IMR-90 (cell line): Measurements from ENCODE around the gene ELAVL4. TPM values are rescaled to one million over a fixed set of nuclear protein-coding genes. Genes with fewer than 3 reads are reported as not detected.

Experiments
- ATAC-seq: fragments of 200-7000 bp; cut with Tn5 transposase; 2 replicates; pipeline ENCODE4 v1.9.1; 2020; ENCODE audit warnings: low read depth, mild to moderate bottlenecking, moderate library complexity
- BruUV-seq: library from RNA; stranded (reverse); fragments of 400-500 nt; replicated peaks from 2 replicates; lab custom pipeline; 2021; lab: Mats Ljungman, UMichigan
- CTCF ChIA-PET: fragments of 300-600 bp; formaldehyde crosslinking; extraction: SDS; loops from one replicate; lab custom pipeline; 2021; ENCODE audit warnings: antibody characterized with exemption; lab: Yijun Ruan, JAX
- POLR2A ChIA-PET: fragments of 300-600 bp; sonication (Branson Sonifier 250); formaldehyde crosslinking; loops from one replicate; lab custom pipeline; 2022; ENCODE audit warnings: antibody characterized with exemption; ENCODE audit not compliant: unreplicated experiment; lab: Charles Lee
- DNase-seq: peaks from one replicate; pipeline ENCODE4 v3.0.0; 2013
- H2AFZ ChIP-seq: replicated peaks from 2 replicates; pipeline ENCODE3; 2013; ENCODE audit warnings: low read length, mild to moderate bottlenecking; ENCODE audit not compliant: poor library complexity
- H2AK5ac ChIP-seq: 2 replicates; pipeline ENCODE4 v1.6.1; 2013; ENCODE audit warnings: low read depth, low read length, inconsistent platforms
- H2AK9ac ChIP-seq: replicated peaks from 2 replicates; pipeline ENCODE3; 2013; ENCODE audit warnings: mild to moderate bottlenecking, low read depth, low read length, moderate library complexity; ENCODE audit not compliant: poor library complexity
- H2BK120ac ChIP-seq: 2 replicates; pipeline ENCODE4 v1.6.1; 2013; ENCODE audit warnings: low read depth, low read length, inconsistent platforms
- H2BK15ac ChIP-seq: 3 replicates; pipeline ENCODE4 v1.6.1; 2013; ENCODE audit warnings: low read depth, low read length, inconsistent platforms
- H2BK20ac ChIP-seq: 2 replicates; pipeline ENCODE4 v1.6.1; 2013; ENCODE audit warnings: low read depth, mild to moderate bottlenecking, inconsistent platforms, low read length, moderate library complexity
- H2BK5ac ChIP-seq: 2 replicates; pipeline ENCODE4 v1.6.1; 2013; ENCODE audit warnings: mild to moderate bottlenecking, low read depth, low read length, inconsistent platforms; ENCODE audit not compliant: poor library complexity, severe bottlenecking
- H3K14ac ChIP-seq: replicated peaks from 2 replicates; pipeline ENCODE4 v1.6.1; 2013; ENCODE audit warnings: low read depth, low read length, inconsistent platforms
- H3K18ac ChIP-seq: 2 replicates; pipeline ENCODE4 v1.6.1; 2013; ENCODE audit warnings: low read depth, low read length, control low read depth
- H3K23ac ChIP-seq: 2 replicates; pipeline ENCODE4 v1.6.1; 2013; ENCODE audit warnings: low read depth, low read length, inconsistent platforms
- H3K27ac ChIP-seq: 2 replicates; pipeline ENCODE4 v1.5.1; 2013; ENCODE audit warnings: mild to moderate bottlenecking, control low read depth, low read length; ENCODE audit not compliant: insufficient read depth
- H3K27me3 ChIP-seq: 2 replicates; pipeline ENCODE4 v1.6.1; 2013; ENCODE audit warnings: low read length; ENCODE audit not compliant: control insufficient read depth, insufficient read depth
- H3K36me3 ChIP-seq: 2 replicates; pipeline ENCODE4 v1.6.1; 2013; ENCODE audit warnings: low read length, mixed read lengths; ENCODE audit not compliant: control insufficient read depth, insufficient read depth
- H3K4ac ChIP-seq: 2 replicates; pipeline ENCODE4 v1.6.1; 2013; ENCODE audit warnings: low read depth, low read length, inconsistent platforms
- H3K4me1 ChIP-seq: 2 replicates; pipeline ENCODE4 v1.6.1; 2013; ENCODE audit warnings: low read length, mixed read lengths; ENCODE audit not compliant: control insufficient read depth, insufficient read depth
- H3K4me2 ChIP-seq: 2 replicates; pipeline ENCODE4 v1.6.1; 2013; ENCODE audit warnings: low read depth, mild to moderate bottlenecking, control low read depth, low read length, moderate library complexity
- H3K4me3 ChIP-seq: 2 replicates; pipeline ENCODE4 v1.5.1; 2013; ENCODE audit warnings: low read depth, mild to moderate bottlenecking, control low read depth, low read length, moderate library complexity; ENCODE audit not compliant: insufficient read depth
- H3K56ac ChIP-seq: 2 replicates; pipeline ENCODE4 v1.6.1; 2013; ENCODE audit warnings: low read length, inconsistent platforms; ENCODE audit not compliant: insufficient read depth; ENCODE audit errors: extremely low read depth
- H3K79me1 ChIP-seq, 2 experiments: 2 replicates each; pipeline ENCODE4 v1.6.1; 2013; ENCODE audit warnings: low read length in 2 of 2, inconsistent platforms in 1 of 2, low read depth in 1 of 2
- H3K9ac ChIP-seq: 2 replicates; pipeline ENCODE4 v1.6.1; 2013; ENCODE audit warnings: low read depth, low read length, control low read depth
- H3K9me1 ChIP-seq: 2 replicates; pipeline ENCODE4 v1.6.1; 2013; ENCODE audit warnings: low read length, inconsistent platforms; ENCODE audit not compliant: insufficient read depth
- H3K9me3 ChIP-seq: 2 replicates; pipeline ENCODE4 v1.6.1; 2013; ENCODE audit warnings: low read length; ENCODE audit not compliant: control insufficient read depth, insufficient read depth
- H4K20me1 ChIP-seq: 2 replicates; pipeline ENCODE4 v1.6.1; 2013; ENCODE audit warnings: low read length, inconsistent platforms; ENCODE audit not compliant: insufficient read depth
- H4K5ac ChIP-seq: 2 replicates; pipeline ENCODE4 v1.6.1; 2013; ENCODE audit warnings: mild to moderate bottlenecking, low read depth, low read length, control low read depth
- H4K8ac ChIP-seq, 2 experiments: 2 replicates each; pipeline ENCODE4 v1.6.1; 2013; ENCODE audit warnings: low read depth in 2 of 2, low read length in 2 of 2, control low read depth in 1 of 2, inconsistent platforms in 1 of 2
- H4K91ac ChIP-seq: 2 replicates; pipeline ENCODE4 v1.6.1; 2013; ENCODE audit warnings: low read depth, low read length, inconsistent platforms; ENCODE audit not compliant: insufficient read depth
- BHLHE40 ChIP-seq: fragments of 150-350 bp; IDR thresholded peaks from 2 replicates; pipeline ENCODE4 v1.6.1; 2016; ENCODE audit warnings: mild to moderate bottlenecking, low read depth, low read length
- CEBPB ChIP-seq: IDR thresholded peaks from 2 replicates; pipeline ENCODE4 v1.6.1; 2012; ENCODE audit warnings: low read depth, low read length, improper control_type of control experiment
- CTCF ChIP-seq: conservative IDR thresholded peaks from 2 replicates; pipeline ENCODE4 v1.5.1; 2012; ENCODE audit warnings: mild to moderate bottlenecking, low read depth, low read length, improper control_type of control experiment
- ELK1 ChIP-seq: fragments of 150-350 bp; IDR thresholded peaks from 2 replicates; pipeline ENCODE4 v1.6.1; 2016; ENCODE audit warnings: low read depth, mild to moderate bottlenecking, low read length, moderate library complexity, borderline replicate concordance
- FOS ChIP-seq: fragments of 150-350 bp; IDR thresholded peaks from 2 replicates; pipeline ENCODE4 v1.6.1; 2016; ENCODE audit warnings: low read depth, low read length
- MAFK ChIP-seq: IDR thresholded peaks from 2 replicates; pipeline ENCODE4 v1.6.1; 2012; ENCODE audit warnings: low read depth, low read length, improper control_type of control experiment
- MAZ ChIP-seq: IDR thresholded peaks from 2 replicates; pipeline ENCODE4 v1.6.1; 2012; ENCODE audit warnings: low read depth, mild to moderate bottlenecking, low read length, improper control_type of control experiment, moderate library complexity, borderline replicate concordance
- MXI1 ChIP-seq: IDR thresholded peaks from 2 replicates; pipeline ENCODE4 v1.6.1; 2012; ENCODE audit warnings: low read depth, mild to moderate bottlenecking, low read length, moderate library complexity, borderline replicate concordance
- NFE2L2 ChIP-seq: fragments of 150-350 bp; IDR thresholded peaks from 2 replicates; pipeline ENCODE4 v1.6.1; 2016; ENCODE audit warnings: low read depth, mild to moderate bottlenecking, low read length
- RAD21 ChIP-seq: IDR thresholded peaks from 2 replicates; pipeline ENCODE4 v1.6.1; 2012; ENCODE audit warnings: low read length, improper control_type of control experiment
- RCOR1 ChIP-seq: IDR thresholded peaks from 2 replicates; pipeline ENCODE4 v1.6.1; 2012; ENCODE audit warnings: mild to moderate bottlenecking, low read length, improper control_type of control experiment; ENCODE audit not compliant: insufficient replicate concordance
- RFX5 ChIP-seq: IDR thresholded peaks from 2 replicates; pipeline ENCODE4 v1.8.0; 2012; ENCODE audit warnings: low read depth, mild to moderate bottlenecking, low read length, moderate library complexity
- SMC3 ChIP-seq: fragments of 150-350 bp; IDR thresholded peaks from 2 replicates; pipeline ENCODE4 v1.6.1; 2016; ENCODE audit warnings: low read depth, mild to moderate bottlenecking, antibody characterized with exemption, low read length, moderate library complexity
- USF2 ChIP-seq: fragments of 150-350 bp; IDR thresholded peaks from 2 replicates; pipeline ENCODE4 v1.6.1; 2017; ENCODE audit warnings: mild to moderate bottlenecking, antibody characterized with exemption, low read length, low read depth
- WGBS, 2 experiments: methylation state at CpG; one replicate each; pipeline versions ENCODE4 v1.1.5 to v1.1.7; 2013; ENCODE audit warnings: missing lambda C conversion rate in 2 of 2; ENCODE audit not compliant: insufficient read length in 1 of 2; ENCODE audit errors: extremely low coverage in 2 of 2; 5-methylcytosine and 5-hydroxymethylcytosine counted together
- dilution Hi-C: fragments of 300-500 bp; cut with HindIII; formaldehyde crosslinking; loops from one replicate; pipeline ENCODE4 v1.14.3; 2018; ENCODE audit warnings: low sequenced_read_pairs; ENCODE audit not compliant: unreplicated experiment
- in situ Hi-C: fragments of 300-500 bp; cut with MboI; formaldehyde crosslinking; loops from 3 replicates; pipeline ENCODE4 v1.14.3; 2019; ENCODE audit warnings: low sequenced_read_pairs, inconsistent platforms, mixed read lengths
- intact Hi-C: fragments of 100-400 bp; cut with micrococcal nuclease; formaldehyde crosslinking; loops from 2 replicates; pipeline ENCODE4 v1.10.0; 2022
- polyA plus RNA-seq, 3 experiments: library from polyadenylated mRNA; depleted of rRNA; stranded (reverse); fragments of >200 nt; gene quantifications; 2 replicates each; pipeline ENCODE4 v1.2.3, GENCODE V29; 2012; ENCODE audit warnings: low replicate concordance in 1 of 3
- total RNA-seq: library from RNA; depleted of rRNA; stranded (reverse); fragments of >200 nt; gene quantifications from 2 replicates; pipeline ENCODE4 v1.2.3, GENCODE V29; 2012

The ELAVL4 gene
- total and polyA plus RNA-seq, 2 of the 4 experiments (the other 2 are of a cell fraction), result not detected

GRCh38 chr1:50237056-50237455, 128.3 kb downstream of the ELAVL4 start:
- DNase-seq (no peak), ATAC-seq (no peak)
- Histone ChIP-seq H3K23ac (no peak overlapping the region), H4K91ac (no peak overlapping the region), H3K14ac (no peak overlapping the region), H3K9me1 (no peaks in the 10 kb centered on the region), H2BK20ac (no peak overlapping the region), H3K9me3 (peaks cover 25% of the 10 kb centered on the region), H3K9ac (no peak overlapping the region), H3K27me3 (no peaks in the 10 kb centered on the region), H2BK120ac (no peak overlapping the region), H3K4me1 (no peaks in the 10 kb centered on the region), H2BK15ac (no peak overlapping the region), H4K5ac (no peak overlapping the region), H4K8ac (no peak overlapping the region), H2AK5ac (no peak overlapping the region), H2BK5ac (no peak overlapping the region), H3K4ac (no peak overlapping the region), H3K4me2 (no peak overlapping the region), H3K56ac (no peak overlapping the region), H2AK9ac (no peak overlapping the region), H2AFZ (no peak overlapping the region), H4K20me1 (no peaks in the 10 kb centered on the region), H3K79me1 (no peaks in the 10 kb centered on the region), H3K18ac (no peak overlapping the region), H3K27ac (no peak overlapping the region), H3K4me3 (no peak overlapping the region), H3K36me3 (no peaks in the 10 kb centered on the region)
- intact Hi-C loops, result no loop called here
- in situ Hi-C loops, result no loop called here
- ChIA-PET POLR2A (no interaction called here), CTCF (no interaction called here)
- WGBS, 2 experiments, result no CpG with 5 or more reads among the region's 6 CpGs
- BruUV-seq, result no TSS peak
- dilution Hi-C loops, result no loop called here
- TF ChIP-seq NFE2L2 (no peak), MAZ (no peak), CEBPB (no peak), USF2 (no peak), MXI1 (no peak), SMC3 (no peak), MAFK (no peak), CTCF (no peak), RAD21 (no peak), RFX5 (no peak), BHLHE40 (no peak), ELK1 (no peak), FOS (no peak), RCOR1 (no peak)
